GM18861 (cell line): ENCODE measurements around the gene CATSPER3.

Experiments used
- ATAC-seq: cut with Tn5 transposase; IDR thresholded peaks from one replicate; pipeline ENCODE4 v1.9.1; 2021; ENCODE audit not compliant: unreplicated experiment

CATSPER3 gene

GRCh38 chr5:135009736-135010501, 42.2 kb downstream of the CATSPER3 start:
- ATAC-seq, result no peak

- no peak for ATAC-seq
Measured at GRCh38 chr5:135010502-135011354, 43.0 kb downstream of the CATSPER3 start.

- no peak for ATAC-seq
Measured at GRCh38 chr5:135011355-135012032, 43.8 kb downstream of the CATSPER3 start.

GRCh38 chr5:135012033-135012588, 44.4 kb downstream of the CATSPER3 start:
- ATAC-seq, result no peak

GRCh38 chr5:135012951-135013391, 45.3 kb downstream of the CATSPER3 start:
- no peak for ATAC-seq

GRCh38 chr5:135013445-135013844, 45.7 kb downstream of the CATSPER3 start:
- no peak for ATAC-seq

GRCh38 chr5:135013947-135014570, 46.4 kb downstream of the CATSPER3 start:
- ATAC-seq, result no peak

- no peak for ATAC-seq
Measured at GRCh38 chr5:135015942-135016341, 48.2 kb downstream of the CATSPER3 start.

GRCh38 chr5:135016861-135017290, 49.2 kb downstream of the CATSPER3 start:
- ATAC-seq, result no peak

- ATAC-seq, result no peak
Measured at GRCh38 chr5:135018457-135018856, 50.8 kb downstream of the CATSPER3 start.

- ATAC-seq, result no peak
Measured at GRCh38 chr5:135019314-135019713, 51.6 kb downstream of the CATSPER3 start.

GRCh38 chr5:135020111-135020895, 52.6 kb downstream of the CATSPER3 start:
- ATAC-seq, result no peak

GRCh38 chr5:135024956-135025729, 57.4 kb downstream of the CATSPER3 start:
- ATAC-seq, result no peak

- no peak for ATAC-seq
Measured at GRCh38 chr5:135025730-135026644, 58.3 kb downstream of the CATSPER3 start.

GRCh38 chr5:135026645-135027265, 59.0 kb downstream of the CATSPER3 start:
- ATAC-seq, result no peak

- no peak for ATAC-seq
Measured at GRCh38 chr5:135027266-135027696, 59.6 kb downstream of the CATSPER3 start.
